CD4-positive, alpha-beta T cell treated with Interleukin-15 for 4 hours (primary cell): ENCODE measurements around the gene RAE1.

ENCODE experiments used
- DNase-seq: peaks from one replicate; pipeline ENCODE4 v3.0.0-alpha.2; 2020; ENCODE audit warnings: low spot score

The RAE1 gene

GRCh38 chr20:57388953-57389694 is 38.1 kb downstream of the RAE1 start:
- DNase-seq = peak; percentile 54

- DNase-seq = peak; percentile 41
Measured at GRCh38 chr20:57389695-57390603, 38.9 kb downstream of the RAE1 start.

GRCh38 chr20:57390604-57391438 is 39.8 kb downstream of the RAE1 start, which contains the start of gene RBM38:
Gene RBM38, plus strand, starts transcription at chr20:57391396. Its CDS starts 186 bp downstream, at chr20:57391582.
- peak; percentile 67 for DNase-seq

- DNase-seq = no peak
Measured at GRCh38 chr20:57391439-57392301, 40.6 kb downstream of the RAE1 start.

GRCh38 chr20:57392512-57393271 is 41.6 kb downstream of the RAE1 start:
- peak; percentile 74 for DNase-seq

GRCh38 chr20:57393321-57394120 is 42.5 kb downstream of the RAE1 start:
- peak; percentile 47 for DNase-seq

- no peak for DNase-seq
Measured at GRCh38 chr20:57394121-57395082, 43.3 kb downstream of the RAE1 start.

GRCh38 chr20:57395111-57395966 is 44.3 kb downstream of the RAE1 start:
- DNase-seq = no peak

- no peak for DNase-seq
Measured at GRCh38 chr20:57396212-57396983, 45.3 kb downstream of the RAE1 start.

- no peak for DNase-seq
Measured at GRCh38 chr20:57396984-57397692, 46.1 kb downstream of the RAE1 start.

GRCh38 chr20:57397693-57398108 is 46.6 kb downstream of the RAE1 start:
- DNase-seq = peak; percentile 52

GRCh38 chr20:57398231-57398821 is 47.3 kb downstream of the RAE1 start:
- DNase-seq = peak; percentile 87

GRCh38 chr20:57398901-57399535 is 48.0 kb downstream of the RAE1 start:
- DNase-seq = no peak

GRCh38 chr20:57399587-57400155 is 48.6 kb downstream of the RAE1 start:
- DNase-seq = peak; percentile 28
